Stimulated activated CD4-positive, alpha-beta T cell treated with anti-CD3 and anti-CD28 coated beads, Interleukin-15, amount 100 ng/mL, for 1 hour (primary cell): ENCODE data around the gene ZNF606.

Source experiments
- DNase-seq, 2 donors: peaks; one replicate each; pipeline ENCODE4 v3.0.0-alpha.2; 2020; ENCODE audit warnings: low read depth in 1 of 2, low spot score in 1 of 2

The ZNF606 gene

GRCh38 chr19:57934820-57935665 is 67.6 kb downstream of the ZNF606 start, which contains the start of gene ZNF418:
Gene ZNF418, minus strand, starts transcription at chr19:57935402. Its CDS starts 1,580 bp downstream, at chr19:57933822.
- DNase-seq = no peak

DNA sequence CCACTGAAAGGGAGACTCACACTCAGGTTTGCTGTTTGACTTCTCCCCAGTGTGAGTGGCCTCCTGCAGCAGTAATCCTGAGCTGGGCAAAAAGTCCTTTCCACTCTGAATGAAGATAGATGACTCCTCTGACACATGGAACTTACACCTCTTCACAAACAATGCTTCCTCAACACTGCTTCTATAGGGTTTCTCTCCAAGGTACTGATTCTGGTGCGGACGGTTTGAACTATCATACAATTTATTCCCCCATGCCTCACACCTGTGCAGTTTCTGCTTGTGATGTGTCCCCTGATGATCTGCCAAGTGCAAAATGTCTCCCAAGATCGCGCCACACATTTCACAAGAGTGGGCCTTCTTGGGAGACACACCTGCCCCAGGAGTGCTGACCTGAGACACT is 75.0 kb downstream of the ZNF606 start:
- no peak for DNase-seq
